ENCODE results near the gene STAT6.

Gene STAT6

DNA sequence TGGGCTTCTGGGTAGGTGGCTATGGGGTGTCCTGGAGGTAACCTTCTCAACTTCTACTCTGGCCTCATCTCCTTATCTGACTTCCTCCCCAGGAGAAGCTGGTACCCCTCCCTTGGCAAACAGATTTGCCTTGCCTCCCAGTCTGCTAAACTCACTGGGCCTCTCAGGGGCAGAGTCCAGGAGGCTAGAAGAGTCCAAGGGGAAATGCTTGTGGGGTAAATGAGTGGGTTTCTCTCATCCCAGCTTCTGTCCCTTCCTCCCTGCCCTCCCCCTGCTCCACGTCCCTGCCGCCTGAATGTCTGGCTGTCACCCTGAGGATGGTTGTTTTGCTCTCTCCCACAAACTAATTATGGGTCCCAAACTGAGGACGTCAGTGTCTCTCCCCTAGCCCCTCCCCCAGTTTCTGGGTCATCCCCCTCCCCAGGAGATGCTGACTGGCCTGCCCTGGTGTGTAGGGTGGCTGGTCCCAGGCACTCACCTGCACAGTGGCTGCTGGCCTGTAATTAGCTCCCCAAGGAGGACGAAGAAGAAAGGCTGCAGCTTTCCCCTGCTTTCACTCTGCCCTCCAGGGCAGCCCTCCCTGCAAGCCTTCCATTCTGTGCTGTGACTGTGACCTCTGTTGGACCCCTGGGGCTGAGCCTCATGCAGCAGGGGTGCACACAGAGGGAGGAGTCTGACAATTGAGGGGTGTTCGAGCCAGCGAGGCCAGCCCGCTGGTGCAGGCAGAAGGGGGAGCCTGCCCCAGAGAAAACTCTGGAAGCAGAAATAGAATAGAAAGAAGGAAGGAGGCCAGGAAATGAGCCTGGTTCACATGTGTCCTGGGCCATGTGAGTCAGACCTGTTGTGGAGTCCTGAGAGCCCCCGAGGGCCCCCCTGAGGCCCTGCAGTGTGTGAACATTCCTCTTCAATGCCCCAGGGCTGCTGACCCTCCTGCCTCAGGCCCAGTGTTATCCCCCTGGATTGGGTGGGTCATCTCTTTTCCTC lies 36.1 kb upstream of the STAT6 start, which contains the start of gene LRP1-AS:
TSS of gene LRP1-AS (minus strand) at position 659 of the 984 bp plus-strand sequence.
- DNase-seq (ENCODE audit: low read depth in 2 of 2) = no peak

DNA sequence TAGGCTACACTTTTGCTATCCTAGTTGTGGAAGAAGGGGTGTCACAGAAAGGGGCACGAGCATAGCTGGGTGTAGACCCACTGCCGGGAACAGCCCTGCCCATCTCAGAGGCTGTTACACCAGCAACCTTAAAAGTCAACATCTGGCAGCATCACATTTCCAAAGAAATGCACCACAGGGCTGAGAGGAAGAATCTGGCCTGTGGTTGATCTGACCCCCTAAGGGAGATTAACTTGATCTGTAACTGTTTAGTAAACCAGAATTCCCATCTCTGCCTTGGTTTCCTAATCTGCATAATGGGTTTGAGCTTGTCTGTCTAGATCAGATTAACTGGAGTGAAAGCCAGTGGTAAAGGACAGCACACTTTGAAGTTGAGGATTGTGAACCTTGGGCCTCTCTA lies 34.9 kb upstream of the STAT6 start:
- DNase-seq (ENCODE audit: low read depth in 2 of 2) = no peak

GRCh38 chr12:57145460-57146059 lies 34.4 kb upstream of the STAT6 start:
- DNase-seq (ENCODE audit: low read depth in 2 of 2) = no peak

DNA sequence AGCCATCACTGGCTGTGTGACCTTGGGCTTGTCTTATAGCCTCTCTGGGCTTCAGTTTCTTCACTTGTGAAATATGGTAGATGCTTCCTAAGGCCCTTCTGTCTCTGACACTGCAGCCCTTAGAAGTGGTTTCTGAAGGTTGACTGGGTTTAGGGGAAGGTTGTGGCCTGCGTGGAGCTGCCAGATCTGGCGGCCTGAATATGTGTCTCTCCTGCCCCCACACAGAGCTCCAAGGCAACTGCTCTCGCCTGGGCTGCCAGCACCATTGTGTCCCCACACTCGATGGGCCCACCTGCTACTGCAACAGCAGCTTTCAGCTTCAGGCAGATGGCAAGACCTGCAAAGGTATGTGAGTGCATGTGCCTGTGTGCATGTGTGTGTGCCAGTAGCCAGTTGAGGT lies 32.3 kb upstream of the STAT6 start:
- no peak for DNase-seq (ENCODE audit: low read depth in 2 of 2)

DNA sequence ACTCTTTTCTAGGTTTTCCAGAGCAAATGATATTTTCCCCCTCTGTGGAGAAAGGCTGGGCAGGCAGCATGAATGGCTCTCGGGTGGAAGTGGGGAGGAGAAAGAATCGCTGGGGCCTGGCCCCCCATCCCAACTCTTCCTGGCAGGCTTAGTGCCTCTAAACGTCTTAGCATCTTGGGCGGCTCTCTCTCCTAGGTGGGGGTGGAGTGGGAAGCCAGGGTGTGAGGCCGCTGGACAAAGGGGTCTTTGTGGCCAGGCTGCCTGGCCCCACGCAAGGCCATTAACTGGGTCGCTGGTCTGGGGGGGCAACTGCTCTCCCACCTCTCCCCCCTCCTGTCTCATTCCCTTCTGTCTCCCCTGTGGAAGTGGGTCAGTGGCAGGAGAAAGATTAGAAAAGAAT lies 31.6 kb upstream of the STAT6 start:
- DNase-seq (ENCODE audit: low read depth in 2 of 2) = no peak

DNA sequence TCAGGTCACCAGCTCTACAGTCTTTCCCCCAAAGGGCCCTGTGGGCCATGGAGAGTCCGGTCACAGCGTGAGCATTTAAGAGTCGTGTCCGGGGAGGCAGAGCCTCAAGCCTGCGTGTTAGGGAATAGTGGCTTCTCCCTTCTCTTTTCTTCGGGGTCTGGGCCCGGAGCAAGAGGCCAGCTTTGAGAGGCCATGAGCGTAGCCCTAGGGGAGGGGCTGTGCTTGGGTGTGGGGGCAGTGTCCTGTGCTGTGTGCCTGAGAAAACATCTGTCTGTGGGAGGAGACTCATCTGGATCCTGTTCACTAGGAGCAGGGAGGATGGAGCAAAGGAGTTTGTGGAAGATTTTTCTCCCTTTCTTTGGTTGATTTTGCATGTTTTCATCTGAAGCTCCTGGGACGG lies 31.0 kb upstream of the STAT6 start:
- DNase-seq (ENCODE audit: low read depth in 2 of 2) = no peak

DNA sequence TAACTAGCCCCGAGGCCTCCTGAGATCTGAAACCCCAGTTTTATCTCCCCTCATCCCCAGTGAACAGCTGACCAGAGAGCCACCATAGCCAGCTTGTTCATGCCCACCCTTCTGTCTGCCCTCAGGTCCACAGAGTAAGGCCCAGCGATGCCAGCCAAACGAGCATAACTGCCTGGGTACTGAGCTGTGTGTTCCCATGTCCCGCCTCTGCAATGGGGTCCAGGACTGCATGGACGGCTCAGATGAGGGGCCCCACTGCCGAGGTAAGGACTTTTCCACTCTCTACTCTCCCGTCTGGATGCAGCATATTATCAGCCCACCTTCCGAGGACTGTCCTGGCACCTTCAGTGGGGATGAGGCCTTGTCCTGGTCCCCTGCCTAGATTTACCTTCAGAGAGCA lies 30.1 kb upstream of the STAT6 start:
- DNase-seq (ENCODE audit: low read depth in 2 of 2) = no peak

DNA sequence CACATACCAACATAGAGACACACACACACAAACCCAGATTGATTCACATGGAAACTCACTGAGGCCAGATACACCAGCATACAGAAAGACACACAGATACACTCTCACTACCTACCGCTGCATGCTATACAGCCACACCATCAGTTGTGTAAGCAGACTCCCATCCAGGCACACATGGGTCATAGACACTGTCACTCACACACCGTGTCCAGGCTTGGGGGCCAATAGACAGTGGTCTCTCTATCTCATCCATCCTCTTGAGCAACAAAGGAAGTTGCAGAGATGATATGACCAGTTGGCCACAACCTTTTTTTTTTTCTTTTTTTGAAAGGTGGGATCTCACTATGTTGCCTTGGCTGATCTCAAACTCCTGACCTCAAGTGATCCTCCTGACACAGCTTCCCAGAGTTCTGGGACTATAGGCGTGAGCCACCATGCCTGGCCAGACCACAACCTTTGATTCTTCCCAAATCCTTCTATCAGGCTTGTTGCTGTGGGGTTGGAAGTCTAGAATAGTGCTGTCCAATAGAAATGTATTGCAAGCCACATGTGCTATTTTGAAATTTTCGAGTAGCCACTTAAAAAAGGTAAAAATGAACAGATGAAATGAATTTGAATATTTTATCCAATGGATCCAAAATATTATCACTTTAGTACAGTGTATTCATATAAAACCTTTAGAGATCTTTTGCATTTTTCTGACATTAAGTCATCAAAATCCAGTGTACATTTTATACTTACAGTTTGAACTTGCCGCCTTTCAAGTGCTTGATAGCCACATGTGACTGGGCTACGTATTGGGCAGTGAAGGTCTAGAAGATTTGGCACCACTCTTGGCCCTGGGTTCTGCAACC lies 28.9 kb upstream of the STAT6 start:
- DNase-seq (ENCODE audit: low read depth in 2 of 2) = no peak

DNA sequence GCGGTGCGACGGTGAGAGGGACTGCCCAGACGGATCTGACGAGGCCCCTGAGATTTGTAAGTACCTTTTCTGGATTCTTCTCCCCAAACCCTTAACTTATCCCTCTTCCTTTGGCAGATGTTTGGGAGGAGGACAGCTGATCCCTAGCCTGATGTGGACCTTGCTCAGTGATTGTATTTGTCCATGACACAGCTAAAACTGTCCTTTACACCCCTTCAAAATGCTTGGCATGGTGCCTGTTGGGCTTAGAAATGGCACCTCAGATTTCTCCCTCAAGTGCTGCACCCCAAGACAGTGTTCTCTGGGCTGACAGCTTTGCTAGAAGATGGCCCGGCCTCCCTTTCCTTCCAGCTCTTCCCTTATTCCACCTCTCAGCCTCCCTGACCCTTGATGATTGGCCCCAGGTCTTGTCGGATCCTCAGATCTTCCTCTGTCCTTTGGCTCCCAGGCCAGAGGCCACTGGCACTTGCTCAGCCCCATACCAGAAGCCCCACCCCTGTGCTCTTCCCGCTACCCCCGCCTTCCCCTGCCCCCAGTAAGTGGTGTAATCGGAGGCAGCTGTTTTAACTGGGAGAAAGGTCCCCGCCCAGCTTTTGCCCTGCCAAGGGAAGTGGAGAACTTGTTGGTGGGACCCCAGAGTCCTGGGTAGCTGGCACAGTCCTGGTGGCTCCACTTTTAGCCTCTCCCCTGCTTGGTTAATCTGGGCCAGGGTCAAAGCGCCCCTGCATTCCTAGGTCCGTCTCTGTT lies 27.5 kb upstream of the STAT6 start:
- DNase-seq (ENCODE audit: low read depth in 2 of 2) = no peak

- DNase-seq (ENCODE audit: low read depth in 2 of 2) = no peak
Observed at GRCh38 chr12:57135527-57136326, 24.6 kb upstream of the STAT6 start.

DNA sequence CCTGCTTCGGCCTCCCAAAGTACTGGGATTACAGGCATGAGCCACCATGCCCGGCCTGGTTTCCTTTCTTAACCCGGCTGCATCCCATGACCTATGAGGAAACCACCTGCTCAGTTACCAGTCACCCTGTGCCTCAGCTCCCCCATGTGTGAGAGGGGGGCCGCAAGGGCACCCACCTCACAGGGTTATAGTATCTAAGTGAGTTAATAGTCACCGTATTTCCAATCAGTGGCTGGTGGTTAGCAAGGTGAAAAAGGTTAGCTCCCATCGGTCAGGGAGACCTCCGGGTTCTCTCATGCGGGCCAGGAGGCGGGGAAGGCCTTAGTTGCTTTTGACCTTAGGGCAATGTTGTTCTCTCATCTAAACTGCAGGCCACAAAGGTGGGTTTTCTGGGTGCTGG lies 23.8 kb upstream of the STAT6 start:
- no peak for DNase-seq (ENCODE audit: low read depth in 2 of 2)

GRCh38 chr12:57133916-57134315 lies 22.8 kb upstream of the STAT6 start:
- no peak for DNase-seq (ENCODE audit: low read depth in 2 of 2)

DNA sequence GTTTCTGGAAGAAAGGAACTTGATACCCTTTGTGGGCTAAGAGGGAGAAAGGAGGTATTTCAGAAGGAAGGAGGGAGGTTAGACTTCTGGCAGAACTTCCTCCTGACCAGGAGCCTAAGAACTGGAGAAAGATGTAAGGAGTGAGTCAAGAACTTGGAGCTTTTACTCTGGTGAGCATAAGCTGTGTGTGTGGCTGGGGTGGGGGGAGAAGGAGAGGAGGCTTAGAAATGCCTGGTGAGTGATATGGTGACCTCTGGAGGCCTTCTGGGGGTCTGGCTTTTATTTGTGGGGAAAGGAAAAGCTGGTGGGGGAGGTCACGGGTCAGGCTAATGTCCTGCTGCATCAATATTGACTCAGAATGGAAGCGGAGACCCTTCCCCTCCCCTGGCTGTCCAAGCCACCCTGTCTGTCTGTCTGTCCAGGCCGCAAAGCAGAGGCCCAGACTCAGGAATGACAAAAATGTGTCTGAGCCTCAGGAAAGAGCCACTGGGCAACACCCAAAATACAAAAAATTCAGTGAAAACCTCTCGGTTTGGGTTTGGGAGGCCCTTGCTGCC lies 21.9 kb upstream of the STAT6 start:
- DNase-seq (ENCODE audit: low read depth in 2 of 2) = no peak

- no peak for DNase-seq (ENCODE audit: low read depth in 2 of 2)
Observed at GRCh38 chr12:57131896-57132744, 21.0 kb upstream of the STAT6 start.

GRCh38 chr12:57130941-57131340 lies 19.8 kb upstream of the STAT6 start:
- DNase-seq (ENCODE audit: low read depth in 2 of 2) = no peak

DNA sequence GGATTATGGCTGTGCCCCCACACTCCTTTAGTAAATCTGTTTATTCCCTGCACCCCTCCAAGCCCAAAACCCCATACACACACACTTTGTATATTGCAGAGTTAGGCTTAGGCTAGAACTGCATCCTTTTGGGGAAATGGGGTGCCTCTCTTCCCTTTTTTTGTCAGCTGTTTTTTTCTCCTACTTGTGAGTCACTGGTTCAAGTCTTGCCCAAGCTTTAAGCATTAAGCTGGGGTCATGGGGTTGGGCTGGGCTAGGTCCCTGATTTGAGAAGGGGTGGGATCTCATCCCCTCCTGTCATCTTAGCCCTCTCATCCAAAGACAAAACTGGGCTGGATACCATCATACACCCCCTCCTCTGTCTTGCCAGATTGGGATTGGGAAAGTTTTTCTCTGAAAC lies 18.7 kb upstream of the STAT6 start:
- DNase-seq (ENCODE audit: low read depth in 2 of 2) = no peak

DNA sequence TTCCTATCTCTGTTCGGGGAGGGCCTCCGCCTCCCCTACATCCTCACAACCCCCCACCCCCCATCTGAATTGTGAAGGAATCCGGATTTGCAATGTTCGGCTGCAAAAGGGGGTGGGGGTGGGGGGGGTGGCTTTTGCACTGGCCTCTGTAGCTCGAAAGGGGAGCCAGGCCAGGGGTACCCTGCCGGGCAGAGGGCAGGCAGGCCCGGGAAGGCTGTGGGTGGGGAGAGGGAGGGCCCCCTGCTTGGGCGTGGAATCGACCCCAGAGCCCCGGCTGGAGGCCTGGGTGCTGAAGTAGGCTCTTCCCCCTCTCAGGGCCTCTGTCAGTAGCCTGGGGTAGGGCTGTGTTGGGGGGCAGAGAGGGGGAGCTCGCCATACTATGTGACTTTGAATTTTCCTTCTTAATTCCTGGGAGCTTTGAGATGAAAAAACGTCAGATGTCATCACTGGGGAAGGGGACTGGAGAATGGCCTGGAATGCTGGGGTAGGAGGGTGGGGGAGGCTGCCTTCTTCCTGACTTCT lies 18.2 kb upstream of the STAT6 start:
- DNase-seq (ENCODE audit: low read depth in 2 of 2) = no peak

GRCh38 chr12:57128519-57129247 lies 17.5 kb upstream of the STAT6 start:
- DNase-seq (ENCODE audit: low read depth in 2 of 2) = no peak

All from stimulated activated CD4-positive, alpha-beta T cell treated with anti-CD3 and anti-CD28 coated beads, Interleukin-1b, Interleukin-23, amount 100 ng/mL, for 1 hour (primary cell).